ENCODE measurements around the gene ZBTB6. TPM values are rescaled to one million over a fixed set of nuclear protein-coding genes. Genes with fewer than 3 reads are reported as not detected.

ZBTB6 gene
- 10.7 and 12.0 TPM in 2 replicates for total RNA-seq

GRCh38 chr9:122912964-122913673 lies at the start of gene ZBTB6:
Gene ZBTB6 (minus strand): TSS chr9:122913323. CDS start chr9:122912072, 1,251 bp downstream.
- peak in 1 of 2 donors; percentile 77 for DNase-seq (ENCODE audit: low read depth in 2 of 2)

- no peak for DNase-seq (ENCODE audit: low read depth in 2 of 2)
These were observed 48.0 kb upstream of the ZBTB6 start for GRCh38 chr9:122961139-122961538.

GRCh38 chr9:122955961-122956360 lies 42.8 kb upstream of the ZBTB6 start:
- DNase-seq (ENCODE audit: low read depth in 2 of 2): no peak

- peak in 1 of 2 donors; percentile 82 for DNase-seq (ENCODE audit: low read depth in 2 of 2)
These were observed 41.1 kb upstream of the ZBTB6 start for GRCh38 chr9:122954253-122954691.

GRCh38 chr9:122951056-122951455 lies 37.9 kb upstream of the ZBTB6 start:
- no peak for DNase-seq (ENCODE audit: low read depth in 2 of 2)

GRCh38 chr9:122950263-122950662 lies 37.1 kb upstream of the ZBTB6 start:
- no peak for DNase-seq (ENCODE audit: low read depth in 2 of 2)

- DNase-seq (ENCODE audit: low read depth in 2 of 2): peak in 1 of 2 donors; percentile 56
These were observed 36.6 kb upstream of the ZBTB6 start for GRCh38 chr9:122949696-122950095.

- no peak for DNase-seq (ENCODE audit: low read depth in 2 of 2)
These were observed 35.2 kb upstream of the ZBTB6 start for GRCh38 chr9:122948313-122948712.

GRCh38 chr9:122946461-122947005 lies 33.4 kb upstream of the ZBTB6 start:
- DNase-seq (ENCODE audit: low read depth in 2 of 2): peak; percentile 66 to 89

- no peak for DNase-seq (ENCODE audit: low read depth in 2 of 2)
These were observed 32.1 kb upstream of the ZBTB6 start for GRCh38 chr9:122944960-122945888.

- DNase-seq (ENCODE audit: low read depth in 2 of 2): peak in 1 of 2 donors; percentile 59
These were observed 28.6 kb upstream of the ZBTB6 start for GRCh38 chr9:122941582-122942234.

GRCh38 chr9:122940749-122941581 lies 27.8 kb upstream of the ZBTB6 start, which contains the start of gene RABGAP1:
Gene RABGAP1 (plus strand): TSS chr9:122941020. CDS start chr9:122957060, 16,040 bp downstream.
- peak; percentile 96 to 99 for DNase-seq (ENCODE audit: low read depth in 2 of 2)

GRCh38 chr9:122940454-122940748 lies 27.3 kb upstream of the ZBTB6 start:
- no peak for DNase-seq (ENCODE audit: low read depth in 2 of 2)

GRCh38 chr9:122939601-122940000 lies 26.5 kb upstream of the ZBTB6 start:
- no peak for DNase-seq (ENCODE audit: low read depth in 2 of 2)

GRCh38 chr9:122936883-122937282 lies 23.8 kb upstream of the ZBTB6 start:
- no peak for DNase-seq (ENCODE audit: low read depth in 2 of 2)

GRCh38 chr9:122936464-122936863 lies 23.3 kb upstream of the ZBTB6 start:
- DNase-seq (ENCODE audit: low read depth in 2 of 2): no peak

GRCh38 chr9:122931226-122932121 lies 18.4 kb upstream of the ZBTB6 start, which contains the start of gene ZBTB26:
Gene ZBTB26 (minus strand): TSS chr9:122931512. CDS start chr9:122919934, 11,578 bp downstream.
- peak; percentile 81 to 94 for DNase-seq (ENCODE audit: low read depth in 2 of 2)

- DNase-seq (ENCODE audit: low read depth in 2 of 2): no peak
These were observed 17.6 kb upstream of the ZBTB6 start for GRCh38 chr9:122930541-122931225.

GRCh38 chr9:122929796-122930354 lies 16.8 kb upstream of the ZBTB6 start:
- no peak for DNase-seq (ENCODE audit: low read depth in 2 of 2)

Measured in dermis microvascular lymphatic vessel endothelial cell (primary cell).